ENCODE results near the gene ERF.

The ERF gene

DNA sequence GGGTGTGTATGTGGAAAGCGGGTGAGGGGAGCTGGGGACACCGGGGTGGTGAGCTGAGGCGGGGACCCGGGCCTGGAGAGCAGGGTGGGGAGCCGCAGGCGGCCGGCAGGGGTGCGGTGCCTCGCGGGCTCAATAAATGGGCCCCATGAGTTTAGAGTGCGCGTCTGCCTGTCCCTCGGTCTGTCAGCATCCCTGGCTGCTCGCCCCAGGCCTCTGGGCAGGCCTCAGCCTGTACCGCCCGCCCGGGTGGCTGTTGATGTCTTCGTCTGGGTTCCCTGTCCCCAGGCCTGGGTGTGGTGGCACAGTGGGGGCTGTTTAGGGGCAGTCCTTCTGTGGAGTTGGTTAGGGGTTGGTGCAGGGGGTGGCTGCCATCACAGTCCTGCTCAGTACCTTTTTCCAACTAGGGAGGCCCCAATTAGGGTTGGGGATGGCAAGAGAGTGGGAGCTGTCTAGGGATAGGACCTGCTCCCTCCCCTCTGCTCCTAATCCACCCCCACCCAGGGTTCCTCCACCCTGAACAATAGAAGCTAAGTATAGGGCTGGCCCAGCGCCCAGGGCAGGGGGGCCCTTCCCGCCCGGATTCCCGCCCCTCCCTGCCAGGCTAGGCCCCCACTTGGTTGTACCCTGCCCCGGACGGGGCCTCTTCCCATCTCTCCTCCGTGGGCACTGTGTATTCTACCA is 26.4 kb upstream of the ERF start:
- peaks cover 16% of the 10 kb centered on the region for H3K79me2 ChIP-seq (ENCODE audit: control insufficient read depth, insufficient read depth, low read length, unreplicated experiment)
- peak overlapping the region; percentile 74 for H3K27ac ChIP-seq (ENCODE audit: low read depth, low read length)
- H3K4me1 ChIP-seq (ENCODE audit: control insufficient read depth, insufficient read depth, low read length, unreplicated experiment) = peaks cover 44% of the 10 kb centered on the region
- peak overlapping the region; percentile 93 for H3K4me3 ChIP-seq (ENCODE audit: low read depth, low read length)
- H3K36me3 ChIP-seq (ENCODE audit: insufficient read depth, low read length) = no peaks in the 10 kb centered on the region
- H2AFZ ChIP-seq (ENCODE audit: low read length, unreplicated experiment) = no peak overlapping the region
- no peaks in the 10 kb centered on the region for H3K27me3 ChIP-seq (ENCODE audit: insufficient read depth, low read length)

DNA sequence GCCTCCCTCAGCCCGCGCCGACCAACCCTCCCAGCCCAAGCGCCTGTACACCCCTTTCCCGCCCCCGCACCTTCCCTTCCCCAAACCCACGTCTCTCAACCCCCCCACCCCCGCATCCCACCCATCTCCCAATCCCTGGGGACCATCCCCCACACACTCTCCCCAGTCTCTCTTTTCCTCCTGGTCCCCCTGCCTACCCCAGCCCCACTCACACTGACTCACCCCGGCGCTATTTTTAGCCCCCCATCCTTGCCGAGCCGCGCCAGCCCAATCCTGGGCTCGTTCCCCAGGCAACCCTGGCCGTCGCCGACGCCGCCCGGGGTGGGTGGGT is 25.9 kb upstream of the ERF start:
- Histone ChIP-seq H3K79me2 (ENCODE audit: control insufficient read depth, insufficient read depth, low read length, unreplicated experiment) (peaks cover 18% of the 10 kb centered on the region), H3K4me1 (ENCODE audit: control insufficient read depth, insufficient read depth, low read length, unreplicated experiment) (peaks cover 39% of the 10 kb centered on the region), H3K36me3 (ENCODE audit: insufficient read depth, low read length) (no peaks in the 10 kb centered on the region), H2AFZ (ENCODE audit: low read length, unreplicated experiment) (no peak overlapping the region), H3K27ac (ENCODE audit: low read depth, low read length) (peak overlapping the region; percentile 61), H3K27me3 (ENCODE audit: insufficient read depth, low read length) (no peaks in the 10 kb centered on the region), H3K4me3 (ENCODE audit: low read depth, low read length) (peak overlapping the region; percentile 93)

DNA sequence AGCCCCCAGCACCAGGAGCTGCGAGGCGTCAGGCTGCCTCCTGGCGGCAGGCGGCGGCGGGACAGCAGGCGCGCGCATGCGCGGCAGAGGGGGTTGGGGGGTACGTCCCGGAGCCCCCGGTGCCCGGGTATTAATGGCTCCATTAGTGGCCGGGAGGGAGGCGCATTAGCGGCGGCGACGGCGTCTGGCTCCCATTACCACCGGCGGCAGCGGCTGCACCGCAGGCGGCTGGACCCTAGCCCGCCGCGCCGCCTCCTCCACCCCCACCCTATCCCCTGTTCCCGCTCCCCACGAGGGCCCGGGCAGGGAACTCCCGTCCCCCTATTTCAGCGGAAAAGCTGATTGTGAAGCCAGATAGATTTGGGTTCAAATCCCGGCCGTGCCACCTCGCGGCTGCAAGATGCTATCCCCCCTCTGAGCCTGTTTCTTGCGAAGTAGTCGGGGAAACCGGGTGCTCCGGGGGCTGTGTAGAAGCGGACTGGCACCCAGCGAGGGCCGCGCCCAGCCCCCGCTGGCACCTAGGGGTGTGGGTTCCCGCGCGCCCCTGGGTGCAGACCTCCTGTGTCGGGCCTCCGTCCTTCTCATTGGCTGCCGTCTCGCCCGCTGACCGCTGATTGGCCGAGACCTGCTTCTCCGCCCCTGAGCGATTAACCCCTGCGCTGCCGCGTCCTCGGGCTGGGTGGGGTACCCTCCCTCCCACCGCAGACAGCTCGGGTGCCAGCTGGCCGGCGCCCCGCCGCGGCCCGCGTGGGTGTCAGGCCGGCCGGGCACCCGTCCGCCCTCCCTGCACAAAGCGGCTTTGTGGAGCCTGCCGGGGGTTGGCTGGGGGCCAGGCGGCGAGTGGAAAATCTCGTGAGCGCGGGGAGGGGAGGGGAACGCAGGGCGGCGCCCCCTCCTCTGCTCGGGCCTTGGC is 25.2 kb upstream of the ERF start:
- Histone ChIP-seq H2AFZ (ENCODE audit: low read length, unreplicated experiment) (no peak overlapping the region), H3K4me3 (ENCODE audit: low read depth, low read length) (peak overlapping the region; percentile 93), H3K27me3 (ENCODE audit: insufficient read depth, low read length) (no peaks in the 10 kb centered on the region), H3K27ac (ENCODE audit: low read depth, low read length) (peak overlapping the region; percentile 61), H3K4me1 (ENCODE audit: control insufficient read depth, insufficient read depth, low read length, unreplicated experiment) (peaks cover 32% of the 10 kb centered on the region), H3K79me2 (ENCODE audit: control insufficient read depth, insufficient read depth, low read length, unreplicated experiment) (peaks cover 20% of the 10 kb centered on the region), H3K36me3 (ENCODE audit: insufficient read depth, low read length) (no peaks in the 10 kb centered on the region)

DNA sequence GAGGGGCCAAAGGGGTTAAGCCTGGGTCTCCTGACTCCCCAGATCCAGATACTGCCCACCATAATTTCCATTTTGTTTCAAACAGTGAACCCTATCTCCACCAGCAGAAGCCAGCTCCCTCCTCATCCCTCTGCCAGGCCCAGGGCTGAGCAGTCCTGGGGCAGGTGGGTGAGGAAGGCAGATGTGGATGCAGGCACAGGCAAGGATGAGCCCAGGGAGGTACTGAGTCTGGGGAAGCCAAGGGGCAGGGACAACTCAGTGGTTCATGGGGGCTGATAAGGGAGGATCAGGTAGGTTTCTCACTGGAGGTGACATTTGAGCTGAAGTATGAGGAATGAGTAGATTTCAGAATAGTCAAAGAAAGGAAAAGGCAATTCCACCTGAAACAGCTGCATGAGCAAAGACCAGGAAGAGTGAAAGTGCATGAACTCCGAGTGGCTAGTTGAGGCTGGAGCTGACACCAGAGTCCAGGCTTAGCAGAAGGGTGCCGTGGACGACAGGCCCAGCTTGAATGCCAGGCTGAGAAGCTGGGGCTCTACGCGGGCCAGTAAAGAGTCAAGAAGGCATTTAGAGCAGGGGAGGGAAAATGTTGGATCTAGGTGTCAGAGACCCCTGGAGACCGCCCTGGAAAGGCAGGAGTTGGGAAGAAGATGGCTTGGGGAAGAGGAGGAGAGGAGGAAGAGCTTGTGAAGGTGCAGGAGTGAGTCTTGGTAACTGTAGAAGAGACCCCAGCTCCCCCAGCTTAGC is 24.4 kb upstream of the ERF start:
- no peaks in the 10 kb centered on the region for H3K36me3 ChIP-seq (ENCODE audit: insufficient read depth, low read length)
- H3K4me3 ChIP-seq (ENCODE audit: low read depth, low read length) = peak overlapping the region; percentile 93
- H3K27me3 ChIP-seq (ENCODE audit: insufficient read depth, low read length) = no peaks in the 10 kb centered on the region
- peak overlapping the region; percentile 37; the same call in 1 of the 2 replicates for H3K27ac ChIP-seq (ENCODE audit: low read depth, low read length)
- peaks cover 19% of the 10 kb centered on the region for H3K79me2 ChIP-seq (ENCODE audit: control insufficient read depth, insufficient read depth, low read length, unreplicated experiment)
- H2AFZ ChIP-seq (ENCODE audit: low read length, unreplicated experiment) = no peak overlapping the region
- H3K4me1 ChIP-seq (ENCODE audit: control insufficient read depth, insufficient read depth, low read length, unreplicated experiment) = peaks cover 28% of the 10 kb centered on the region

DNA sequence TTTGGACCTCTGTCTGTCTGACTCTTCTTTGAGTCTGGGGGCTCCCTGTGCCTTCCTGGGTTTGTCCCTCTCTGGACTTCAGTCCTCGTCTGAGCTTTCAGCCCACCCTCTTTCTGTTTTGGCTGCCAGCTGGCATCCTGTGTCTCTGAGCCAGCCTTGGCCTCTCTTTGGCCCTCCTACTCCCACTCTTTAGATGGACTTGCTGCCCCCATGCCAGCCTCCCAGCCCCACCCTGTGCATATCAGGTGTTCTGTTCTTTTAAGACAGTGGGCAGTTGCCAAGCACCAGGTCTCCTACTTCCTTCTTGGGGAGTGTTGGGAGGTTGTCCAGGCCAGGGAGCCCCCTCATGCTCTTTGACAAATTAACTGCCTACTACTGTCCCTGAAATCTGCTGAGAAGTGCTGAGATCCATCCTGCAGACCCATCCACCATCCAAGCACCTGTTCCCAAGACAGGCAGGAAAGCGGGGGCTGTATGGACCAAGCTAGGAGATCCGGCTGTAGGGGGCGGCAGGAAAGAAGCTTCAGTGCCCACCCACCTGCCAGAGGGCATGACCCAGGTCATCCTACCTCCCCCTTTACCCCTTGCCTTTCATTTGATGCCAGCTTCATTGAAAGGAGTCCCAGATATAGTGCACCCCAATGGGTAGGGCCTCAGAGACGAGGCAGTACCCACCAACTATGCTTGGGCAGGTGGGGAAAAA is 23.7 kb upstream of the ERF start:
- no peaks in the 10 kb centered on the region for H3K27me3 ChIP-seq (ENCODE audit: insufficient read depth, low read length)
- no peaks in the 10 kb centered on the region for H3K36me3 ChIP-seq (ENCODE audit: insufficient read depth, low read length)
- peaks cover 19% of the 10 kb centered on the region for H3K79me2 ChIP-seq (ENCODE audit: control insufficient read depth, insufficient read depth, low read length, unreplicated experiment)
- H3K4me1 ChIP-seq (ENCODE audit: control insufficient read depth, insufficient read depth, low read length, unreplicated experiment) = peaks cover 28% of the 10 kb centered on the region
- H3K4me3 ChIP-seq (ENCODE audit: low read depth, low read length) = no peak overlapping the region; the same call in 1 of the 2 replicates
- no peak overlapping the region for H3K27ac ChIP-seq (ENCODE audit: low read depth, low read length)
- H2AFZ ChIP-seq (ENCODE audit: low read length, unreplicated experiment) = no peak overlapping the region

DNA sequence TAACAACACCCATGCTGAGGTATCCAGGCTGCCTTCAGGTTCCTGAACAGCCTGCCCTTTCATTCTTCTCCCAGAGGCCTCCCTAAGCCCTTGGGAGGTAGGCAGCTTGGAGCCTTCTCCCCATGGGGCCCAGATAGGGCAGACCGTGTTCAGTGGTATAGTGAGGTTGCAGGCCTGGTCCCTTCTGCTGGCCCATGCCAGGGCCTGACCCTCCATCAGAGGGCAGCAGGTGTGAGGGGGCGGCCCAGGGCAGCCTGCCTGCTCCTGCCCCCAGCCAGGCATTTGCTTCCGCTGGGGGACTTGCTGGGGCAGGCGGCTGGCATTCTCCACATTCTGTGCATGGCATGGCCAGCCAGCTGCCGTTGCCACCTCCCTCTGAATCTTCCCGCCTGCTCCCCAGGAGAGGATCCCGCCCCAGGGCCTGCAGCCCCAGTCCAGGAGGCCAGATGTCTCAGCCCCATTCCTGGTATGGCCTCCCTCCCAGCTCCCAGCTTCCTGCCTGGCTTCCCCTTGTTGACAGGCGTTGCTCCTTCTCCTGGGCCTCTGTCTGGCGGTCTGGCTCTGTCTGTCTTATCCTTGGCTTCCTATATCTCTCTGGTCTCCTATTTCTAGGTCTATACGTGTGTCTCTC is 23.0 kb upstream of the ERF start:
- Histone ChIP-seq H2AFZ (ENCODE audit: low read length, unreplicated experiment) (no peak overlapping the region), H3K4me3 (ENCODE audit: low read depth, low read length) (no peak overlapping the region), H3K4me1 (ENCODE audit: control insufficient read depth, insufficient read depth, low read length, unreplicated experiment) (peaks cover 22% of the 10 kb centered on the region), H3K36me3 (ENCODE audit: insufficient read depth, low read length) (no peaks in the 10 kb centered on the region), H3K79me2 (ENCODE audit: control insufficient read depth, insufficient read depth, low read length, unreplicated experiment) (peaks cover 19% of the 10 kb centered on the region), H3K27me3 (ENCODE audit: insufficient read depth, low read length) (no peaks in the 10 kb centered on the region), H3K27ac (ENCODE audit: low read depth, low read length) (no peak overlapping the region)

DNA sequence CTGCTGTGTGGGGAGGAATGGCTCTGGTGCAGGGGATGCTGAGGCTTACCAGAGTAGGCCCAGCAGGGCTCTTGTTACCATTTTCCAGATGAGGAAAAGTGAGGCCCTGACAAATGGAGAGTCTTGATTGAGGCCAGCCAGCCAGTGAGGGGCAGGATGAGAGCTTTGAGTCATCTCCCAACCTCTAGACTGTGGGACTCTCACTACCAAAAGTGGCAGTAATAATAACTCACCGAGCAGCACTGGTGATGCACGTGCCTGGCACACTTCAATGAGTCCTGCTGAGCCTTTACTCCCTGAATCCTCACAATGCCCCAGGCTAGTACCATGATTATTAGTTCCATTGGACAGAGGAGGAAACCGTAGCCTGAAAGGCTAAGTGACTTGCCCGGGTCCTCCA is 21.9 kb upstream of the ERF start:
- H3K4me3 ChIP-seq (ENCODE audit: low read depth, low read length) = no peak overlapping the region
- no peaks in the 10 kb centered on the region for H3K36me3 ChIP-seq (ENCODE audit: insufficient read depth, low read length)

DNA sequence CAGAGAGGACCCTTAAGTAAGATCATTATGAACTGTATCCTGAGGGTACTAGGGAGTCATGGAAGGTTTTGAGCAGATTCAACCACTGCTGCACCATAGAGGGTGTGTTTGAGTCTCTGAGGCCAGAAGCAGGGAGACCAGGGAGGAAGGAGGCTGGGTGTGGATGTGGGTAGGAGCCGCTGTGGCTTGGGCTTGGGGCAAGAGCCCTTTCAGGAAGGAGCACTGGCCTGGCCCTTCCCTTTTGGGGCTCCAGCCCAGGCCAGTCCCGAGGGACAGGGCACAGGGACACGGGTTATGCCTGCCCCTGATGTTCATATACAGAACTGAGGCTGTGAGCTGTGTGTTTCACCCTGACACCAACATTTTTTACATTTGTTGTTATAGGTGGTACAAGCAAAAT is 21.4 kb upstream of the ERF start:
- Histone ChIP-seq H3K36me3 (ENCODE audit: insufficient read depth, low read length) (no peaks in the 10 kb centered on the region), H3K4me1 (ENCODE audit: control insufficient read depth, insufficient read depth, low read length, unreplicated experiment) (peaks cover 8% of the 10 kb centered on the region), H3K27ac (ENCODE audit: low read depth, low read length) (no peak overlapping the region)

More for the DNA sequence above, 21.9 kb upstream of the ERF start:
- Histone ChIP-seq H3K27me3 (ENCODE audit: insufficient read depth, low read length) (no peaks in the 10 kb centered on the region), H3K79me2 (ENCODE audit: control insufficient read depth, insufficient read depth, low read length, unreplicated experiment) (peaks cover 21% of the 10 kb centered on the region), H2AFZ (ENCODE audit: low read length, unreplicated experiment) (no peak overlapping the region), H3K4me1 (ENCODE audit: control insufficient read depth, insufficient read depth, low read length, unreplicated experiment) (peaks cover 13% of the 10 kb centered on the region), H3K27ac (ENCODE audit: low read depth, low read length) (no peak overlapping the region)

DNA sequence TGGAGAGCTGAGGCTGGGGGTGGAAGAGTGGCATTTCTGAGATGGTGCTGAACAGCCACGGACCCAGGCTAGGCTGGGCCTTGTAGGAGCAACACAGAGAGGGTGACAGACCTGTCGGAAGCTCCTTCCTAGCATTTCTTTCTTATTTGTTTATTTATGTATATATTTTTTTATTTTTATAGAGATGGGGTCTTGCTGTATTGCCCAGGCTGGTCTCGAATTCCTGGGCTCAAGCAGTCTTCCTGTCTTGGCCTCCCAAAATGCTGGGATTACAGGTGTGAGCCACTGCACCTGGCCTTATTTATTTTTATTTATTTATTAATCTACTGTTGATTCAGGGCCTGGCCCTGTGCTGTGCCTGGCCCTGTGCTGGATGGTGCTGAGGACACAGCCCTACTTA is 20.6 kb upstream of the ERF start:
- H3K27ac ChIP-seq (ENCODE audit: low read depth, low read length) = no peak overlapping the region
- no peak overlapping the region for H2AFZ ChIP-seq (ENCODE audit: low read length, unreplicated experiment)
- peaks cover 30% of the 10 kb centered on the region for H3K79me2 ChIP-seq (ENCODE audit: control insufficient read depth, insufficient read depth, low read length, unreplicated experiment)
- H3K27me3 ChIP-seq (ENCODE audit: insufficient read depth, low read length) = no peaks in the 10 kb centered on the region
- peaks cover 9% of the 10 kb centered on the region for H3K4me1 ChIP-seq (ENCODE audit: control insufficient read depth, insufficient read depth, low read length, unreplicated experiment)
- no peaks in the 10 kb centered on the region for H3K36me3 ChIP-seq (ENCODE audit: insufficient read depth, low read length)
- H3K4me3 ChIP-seq (ENCODE audit: low read depth, low read length) = no peak overlapping the region

More for the DNA sequence above, 21.4 kb upstream of the ERF start:
- H2AFZ ChIP-seq (ENCODE audit: low read length, unreplicated experiment) = no peak overlapping the region
- H3K4me3 ChIP-seq (ENCODE audit: low read depth, low read length) = no peak overlapping the region
- H3K27me3 ChIP-seq (ENCODE audit: insufficient read depth, low read length) = no peaks in the 10 kb centered on the region
- peaks cover 24% of the 10 kb centered on the region for H3K79me2 ChIP-seq (ENCODE audit: control insufficient read depth, insufficient read depth, low read length, unreplicated experiment)

DNA sequence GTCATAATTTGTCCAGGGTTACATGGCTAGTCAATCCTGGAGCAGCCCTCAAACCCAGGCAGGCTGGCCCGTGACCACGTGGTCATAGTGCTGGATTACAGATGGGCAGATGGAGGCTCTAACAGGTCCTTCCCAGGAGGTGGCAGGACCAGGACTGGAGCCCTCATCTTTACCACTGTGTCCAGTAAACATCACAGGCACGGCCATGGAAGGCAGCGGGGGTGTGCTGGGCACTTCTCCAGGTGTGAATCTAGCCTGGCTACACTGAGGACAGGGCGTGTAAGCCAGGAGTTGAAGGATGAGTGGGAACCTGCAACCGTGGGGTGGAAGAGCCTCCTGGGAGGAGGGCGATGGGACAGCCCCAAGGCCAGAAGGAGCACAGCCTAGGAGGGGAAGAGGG is 20.2 kb upstream of the ERF start:
- no peaks in the 10 kb centered on the region for H3K36me3 ChIP-seq (ENCODE audit: insufficient read depth, low read length)
- no peak overlapping the region for H2AFZ ChIP-seq (ENCODE audit: low read length, unreplicated experiment)
- H3K79me2 ChIP-seq (ENCODE audit: control insufficient read depth, insufficient read depth, low read length, unreplicated experiment) = peaks cover 33% of the 10 kb centered on the region
- no peak overlapping the region for H3K4me3 ChIP-seq (ENCODE audit: low read depth, low read length)
- H3K27me3 ChIP-seq (ENCODE audit: insufficient read depth, low read length) = no peaks in the 10 kb centered on the region
- no peak overlapping the region for H3K27ac ChIP-seq (ENCODE audit: low read depth, low read length)
- H3K4me1 ChIP-seq (ENCODE audit: control insufficient read depth, insufficient read depth, low read length, unreplicated experiment) = peaks cover 11% of the 10 kb centered on the region

Data from ACC112 (cell line).